Esophagus muscularis mucosa (tissue), 4 donors: ENCODE measurements around the gene DUSP18. TPM values are rescaled to one million over a fixed set of nuclear protein-coding genes. Genes with fewer than 3 reads are reported as not detected.

ENCODE experiments used
- DNase-seq: peaks from one replicate; pipeline ENCODE4 v3.0.0-alpha.2; 2017; ENCODE audit errors: extremely low spot score
- H3K27ac ChIP-seq, 4 donors: fragments of 200-600 bp; sonication (generic); replicated peaks in 1 of 4; 1 replicate in 3 of 4; 2 replicates in 1 of 4; pipeline ENCODE4 v1.5.1; 2016 to 2019; ENCODE audit warnings: mild to moderate bottlenecking in 1 of 4
- H3K27me3 ChIP-seq, 4 donors: fragments of 200-600 bp; sonication (generic); one replicate each; pipeline versions ENCODE4 v1.5.1 to v1.6.0; 2016 to 2019
- H3K36me3 ChIP-seq, 4 donors: fragments of 200-600 bp; sonication (generic); one replicate each; pipeline ENCODE4 v1.5.1; 2016 to 2019
- H3K4me1 ChIP-seq, 4 donors: fragments of 200-600 bp; sonication (generic); one replicate each; pipeline ENCODE4 v1.5.1; 2016 to 2019
- H3K4me3 ChIP-seq, 4 donors: fragments of 200-600 bp; sonication (generic); 1 replicate in 2 of 4; 2 replicates in 2 of 4; pipeline ENCODE4 v1.5.1; 2016 to 2019; ENCODE audit warnings: mild to moderate bottlenecking in 4 of 4, moderate library complexity in 1 of 4
- H3K9me3 ChIP-seq, 4 donors: fragments of 200-600 bp; sonication (generic); 1 replicate in 3 of 4; 2 replicates in 1 of 4; pipeline ENCODE4 v1.5.1; 2016 to 2019
- EP300 ChIP-seq: sonication (generic); formaldehyde crosslinking; IDR thresholded peaks from one replicate; pipeline ENCODE4 v1.6.1; 2017; ENCODE audit warnings: antibody characterized with exemption
- POLR2A ChIP-seq: fragments of 450-650 bp; IDR thresholded peaks from one replicate; pipeline ENCODE4 v1.6.1; 2017; ENCODE audit warnings: antibody characterized with exemption, moderate library complexity, mild to moderate bottlenecking, low read depth
- POLR2AphosphoS5 ChIP-seq, 2 donors: sonication (generic); formaldehyde crosslinking; IDR thresholded peaks; one replicate each; pipeline ENCODE4 v1.6.1; 2017; ENCODE audit warnings: antibody characterized with exemption in 2 of 2
- WGBS: methylation state at CpG from one replicate; pipeline ENCODE4 v1.1.5; 2018; 5-methylcytosine and 5-hydroxymethylcytosine counted together
- intact Hi-C: fragments of 100-400 bp; cut with DNase I; formaldehyde crosslinking; loops from one replicate; pipeline ENCODE4 v1.15.1; 2023
- total RNA-seq, 4 donors: library from RNA; depleted of rRNA; stranded (reverse); fragments of >200 nt; gene quantifications; one replicate each; pipeline versions ENCODE4 v1.1.0 to v1.2.1, GENCODE V29; 2016
- TF ChIP-seq, protein P1 (sequence below), 3 experiments: fragments of 200-600 bp in 2 of 3; fragments of 450-650 bp in 1 of 3; sonication (generic) in 2 of 3; IDR thresholded peaks; one replicate each; pipeline ENCODE4 v1.5.1; 2017 to 2019; ENCODE audit warnings: antibody characterized with exemption in 3 of 3, mild to moderate bottlenecking in 2 of 3, moderate library complexity in 1 of 3

DUSP18 gene
- total RNA-seq, 4 donors from 2014 or later = 6.5 to 11.5 (median 9.8) TPM

DNA sequence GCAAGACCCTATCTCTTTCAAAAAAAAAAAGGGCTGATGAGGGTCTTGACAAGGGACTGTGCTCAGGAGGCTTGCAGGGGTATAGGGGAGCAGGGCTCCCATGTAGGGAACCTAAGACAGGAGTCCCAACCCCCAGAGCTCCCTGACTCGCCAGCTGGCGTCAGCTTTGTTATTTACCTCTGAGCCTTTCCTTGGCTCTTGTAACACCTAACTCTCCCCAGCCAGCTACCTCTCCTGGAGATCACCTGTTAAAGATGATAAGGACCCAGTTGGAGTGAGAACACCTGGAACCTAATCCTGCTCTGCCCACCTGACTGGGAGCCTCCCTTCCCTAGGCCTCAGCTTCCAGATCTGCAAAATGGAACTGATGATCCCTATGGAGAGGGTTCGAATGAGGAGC is 18.9 kb downstream of the DUSP18 start:
- TF ChIP-seq, protein P1, sequence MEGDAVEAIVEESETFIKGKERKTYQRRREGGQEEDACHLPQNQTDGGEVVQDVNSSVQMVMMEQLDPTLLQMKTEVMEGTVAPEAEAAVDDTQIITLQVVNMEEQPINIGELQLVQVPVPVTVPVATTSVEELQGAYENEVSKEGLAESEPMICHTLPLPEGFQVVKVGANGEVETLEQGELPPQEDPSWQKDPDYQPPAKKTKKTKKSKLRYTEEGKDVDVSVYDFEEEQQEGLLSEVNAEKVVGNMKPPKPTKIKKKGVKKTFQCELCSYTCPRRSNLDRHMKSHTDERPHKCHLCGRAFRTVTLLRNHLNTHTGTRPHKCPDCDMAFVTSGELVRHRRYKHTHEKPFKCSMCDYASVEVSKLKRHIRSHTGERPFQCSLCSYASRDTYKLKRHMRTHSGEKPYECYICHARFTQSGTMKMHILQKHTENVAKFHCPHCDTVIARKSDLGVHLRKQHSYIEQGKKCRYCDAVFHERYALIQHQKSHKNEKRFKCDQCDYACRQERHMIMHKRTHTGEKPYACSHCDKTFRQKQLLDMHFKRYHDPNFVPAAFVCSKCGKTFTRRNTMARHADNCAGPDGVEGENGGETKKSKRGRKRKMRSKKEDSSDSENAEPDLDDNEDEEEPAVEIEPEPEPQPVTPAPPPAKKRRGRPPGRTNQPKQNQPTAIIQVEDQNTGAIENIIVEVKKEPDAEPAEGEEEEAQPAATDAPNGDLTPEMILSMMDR (IDR thresholded peaks at IDR 0.05) = no peak
- TF ChIP-seq EP300 (no peak), POLR2AphosphoS5 (IDR thresholded peaks at IDR 0.05) (no peak), POLR2A (no peak)
- no peak overlapping the region for H3K27ac ChIP-seq
- intact Hi-C loops = no loop called here
- no peak for DNase-seq
- WGBS = 100% methylated on average over 3 of the region's 3 CpGs
- no peaks in the 10 kb centered on the region for H3K27me3 ChIP-seq
- no peaks in the 10 kb centered on the region for H3K9me3 ChIP-seq
- H3K4me3 ChIP-seq = no peak overlapping the region
- H3K4me1 ChIP-seq = peaks cover 9 to 30% (median 21%) of the 10 kb centered on the region in 4 donors
- peaks cover 4 to 16% (median 12%) of the 10 kb centered on the region in 4 donors for H3K36me3 ChIP-seq

DNA sequence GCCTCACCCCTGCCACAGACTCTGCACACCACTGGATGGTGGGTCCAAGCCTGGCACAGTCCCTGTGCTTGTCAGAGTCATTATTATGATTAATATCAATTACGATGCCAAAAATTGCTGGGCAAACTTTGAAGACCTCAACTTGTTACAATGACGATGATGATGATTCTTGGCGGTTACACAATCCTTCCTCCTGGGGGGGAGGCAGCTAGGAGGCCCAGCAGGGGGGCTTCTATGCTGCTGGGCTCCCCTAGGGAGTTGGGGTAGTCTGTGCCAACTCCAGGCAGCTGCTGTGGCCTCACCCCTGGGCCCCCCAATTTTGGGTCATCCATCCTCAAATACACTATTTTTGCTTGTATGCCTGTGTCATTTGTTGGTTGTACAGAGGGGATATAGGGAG is 20.1 kb downstream of the DUSP18 start:
- Histone ChIP-seq H3K4me1 (peaks cover 11 to 40% (median 29%) of the 10 kb centered on the region in 4 donors), H3K36me3 (peaks cover 4 to 16% (median 12%) of the 10 kb centered on the region in 4 donors), H3K4me3 (no peak overlapping the region), H3K9me3 (no peaks in the 10 kb centered on the region), H3K27ac (no peak overlapping the region), H3K27me3 (no peaks in the 10 kb centered on the region)
- TF ChIP-seq EP300 (no peak), POLR2AphosphoS5 (IDR thresholded peaks at IDR 0.05) (no peak), POLR2A (no peak)
- TF ChIP-seq, protein P1 (IDR thresholded peaks at IDR 0.05) = no peak
- no peak for DNase-seq
- 74% methylated on average over 3 of the region's 3 CpGs for WGBS
- intact Hi-C loops = no loop called here

DNA sequence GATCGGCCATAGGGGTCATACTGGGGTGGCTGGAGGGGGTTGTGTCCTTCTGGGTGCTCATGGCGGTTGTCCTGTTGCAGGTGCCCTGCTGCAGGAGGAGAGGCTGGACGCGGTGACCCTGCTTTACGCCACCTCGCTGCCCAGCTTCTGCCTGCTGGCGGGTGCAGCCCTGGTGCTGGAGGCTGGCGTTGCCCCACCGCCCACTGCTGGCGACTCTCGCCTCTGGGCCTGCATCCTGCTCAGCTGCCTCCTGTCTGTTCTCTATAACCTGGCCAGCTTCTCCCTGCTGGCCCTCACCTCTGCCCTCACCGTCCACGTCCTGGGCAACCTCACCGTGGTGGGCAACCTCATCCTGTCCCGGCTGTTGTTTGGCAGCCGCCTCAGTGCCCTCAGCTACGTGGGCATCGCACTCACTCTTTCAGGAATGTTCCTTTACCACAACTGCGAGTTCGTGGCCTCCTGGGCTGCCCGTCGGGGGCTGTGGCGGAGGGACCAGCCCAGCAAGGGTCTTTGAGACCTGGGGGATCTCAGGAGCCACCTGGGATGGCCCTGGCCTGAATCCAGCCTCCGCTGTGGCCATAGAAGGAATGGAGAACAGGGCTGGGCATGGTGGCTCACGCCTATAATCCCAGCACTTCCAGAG is 21.0 kb downstream of the DUSP18 start:
- intact Hi-C loops = no loop called here

DNA sequence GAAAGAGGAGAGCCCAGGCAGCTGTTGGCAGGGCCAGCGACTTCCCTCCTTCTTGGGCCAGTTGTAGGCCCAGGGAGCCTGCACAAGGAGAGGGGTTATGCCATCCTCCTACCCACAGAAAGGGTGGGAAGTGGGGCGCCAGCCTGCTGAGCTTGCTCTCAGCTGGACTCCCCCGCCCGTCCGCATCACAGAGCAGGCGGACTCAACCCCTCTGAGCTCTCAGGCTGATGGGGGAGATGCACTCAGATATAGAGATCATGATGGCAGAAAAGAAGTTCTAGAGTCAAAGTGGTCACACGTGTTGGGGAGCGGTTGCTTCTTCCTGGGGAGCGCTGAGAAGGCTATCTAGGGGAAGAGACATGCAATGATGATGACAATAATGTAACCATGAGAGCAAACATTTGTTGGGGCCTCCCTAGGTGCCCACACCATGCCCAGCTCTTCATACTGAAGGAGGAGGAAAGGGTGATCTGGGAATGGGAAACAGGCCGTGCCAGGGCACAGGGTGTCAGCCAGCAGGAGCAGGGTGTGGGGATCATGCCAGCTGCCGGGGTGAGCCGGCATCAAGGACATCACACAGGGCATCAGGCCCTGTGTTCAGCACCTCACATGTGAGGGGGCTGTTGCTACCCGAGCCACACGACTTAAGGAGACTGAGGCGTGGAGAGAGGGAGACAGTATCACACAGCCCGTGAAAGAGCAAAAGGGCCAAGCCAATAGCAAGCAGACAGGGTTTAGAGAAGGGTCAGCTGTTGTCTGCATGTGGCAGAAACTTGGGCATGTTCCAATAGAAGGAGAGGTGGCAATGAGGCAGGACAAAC is 24.4 kb downstream of the DUSP18 start:
- Histone ChIP-seq H3K4me1 (peaks cover 15 to 33% (median 26%) of the 10 kb centered on the region in 4 donors), H3K9me3 (no peaks in the 10 kb centered on the region), H3K27ac (no peak overlapping the region), H3K27me3 (no peaks in the 10 kb centered on the region), H3K4me3 (no peak overlapping the region), H3K36me3 (peaks cover 4 to 16% (median 12%) of the 10 kb centered on the region in 4 donors)
- DNase-seq = no peak
- TF ChIP-seq POLR2AphosphoS5 (IDR thresholded peaks at IDR 0.05) (no peak), EP300 (no peak), POLR2A (no peak)
- TF ChIP-seq, protein P1 (IDR thresholded peaks at IDR 0.05) = no peak
- intact Hi-C loops = no loop called here
- 84% methylated on average over 16 of the region's 16 CpGs for whole genome bisulfite sequencing

More for the DNA sequence above, 21.0 kb downstream of the DUSP18 start:
- no peak overlapping the region for H3K4me3 ChIP-seq
- TF ChIP-seq, protein P1 (IDR thresholded peaks at IDR 0.05) = no peak
- TF ChIP-seq EP300 (no peak), POLR2AphosphoS5 (IDR thresholded peaks at IDR 0.05) (no peak), POLR2A (no peak)
- peaks cover 4 to 16% (median 12%) of the 10 kb centered on the region in 4 donors for H3K36me3 ChIP-seq
- H3K4me1 ChIP-seq = peaks cover 11 to 40% (median 29%) of the 10 kb centered on the region in 4 donors
- no peak for DNase-seq
- H3K27me3 ChIP-seq = no peaks in the 10 kb centered on the region
- H3K27ac ChIP-seq = no peak overlapping the region
- 95% methylated on average over 25 of the region's 25 CpGs for WGBS
- H3K9me3 ChIP-seq = no peaks in the 10 kb centered on the region
